Peyer's patch (tissue), 4 donors: Measurements from ENCODE around the gene IARS1. TPM values are rescaled to one million over a fixed set of nuclear protein-coding genes. Genes with fewer than 3 reads are reported as not detected.

Experiments used
- DNase-seq, 3 donors: peaks; one replicate each; pipeline ENCODE4 v3.0.0-alpha.2; 2017 to 2019
- H3K27ac ChIP-seq, 4 donors: fragments of 200-600 bp; sonication (generic); one replicate each; pipeline ENCODE4 v1.5.1; 2016 to 2019
- H3K27me3 ChIP-seq, 2 donors: fragments of 200-600 bp; sonication (generic); one replicate each; pipeline ENCODE4 v1.5.1; 2019
- H3K36me3 ChIP-seq, 3 donors: fragments of 200-600 bp; sonication (generic); one replicate each; pipeline ENCODE4 v1.5.1; 2016 to 2019
- H3K4me1 ChIP-seq, 4 donors: fragments of 200-600 bp; sonication (generic); one replicate each; pipeline ENCODE4 v1.5.1; 2016 to 2019
- H3K4me3 ChIP-seq, 4 donors: fragments of 200-600 bp; sonication (generic); 1 replicate in 3 of 4; 2 replicates in 1 of 4; pipeline ENCODE4 v1.5.1; 2016 to 2019; ENCODE audit warnings: mild to moderate bottlenecking in 1 of 4
- H3K9me3 ChIP-seq, 4 donors: fragments of 200-600 bp; sonication (generic); one replicate each; pipeline ENCODE4 v1.5.1; 2016 to 2019; ENCODE audit warnings: mild to moderate bottlenecking in 1 of 4
- CTCF ChIP-seq, 6 experiments: fragments of 450-650 bp in 4 of 6; fragments of 200-600 bp in 2 of 6; sonication (generic) in 1 of 6; IDR thresholded peaks; one replicate each; pipeline ENCODE4 v1.5.1; 2017 to 2019; ENCODE audit warnings: antibody characterized with exemption in 6 of 6, mild to moderate bottlenecking in 3 of 6, moderate library complexity in 1 of 6
- POLR2A ChIP-seq, 2 donors: fragments of 450-650 bp; IDR thresholded peaks; one replicate each; pipeline ENCODE4 v1.5.1; 2017; ENCODE audit warnings: antibody characterized with exemption in 2 of 2, mild to moderate bottlenecking in 2 of 2, moderate library complexity in 2 of 2
- total RNA-seq, 4 donors: library from RNA; depleted of rRNA; stranded (reverse); fragments of >200 nt; gene quantifications; one replicate each; pipeline ENCODE4 v1.1.0, GENCODE V29; 2016

Gene IARS1
- total RNA-seq, 4 donors from 2014 or later = 34.2 to 164 (median 44.9) TPM

GRCh38 chr9:92328225-92328624, 34.7 kb upstream of the IARS1 start:
- TF ChIP-seq CTCF (IDR thresholded peaks at IDR 0.05) (peak in 2 of 6 experiments; percentile 17 to 21), POLR2A (IDR thresholded peaks at IDR 0.05) (no peak)
- Histone ChIP-seq H3K27ac (no peak overlapping the region), H3K36me3 (no peaks in the 10 kb centered on the region), H3K4me1 (peaks cover 0 to 20% (median 12%) of the 10 kb centered on the region in 4 donors), H3K9me3 (no peaks in the 10 kb centered on the region), H3K4me3 (no peak overlapping the region), H3K27me3 (no peaks in the 10 kb centered on the region)
- DNase-seq = no peak

GRCh38 chr9:92327283-92327850, 33.9 kb upstream of the IARS1 start:
- peaks cover 0 to 20% (median 12%) of the 10 kb centered on the region in 4 donors for H3K4me1 ChIP-seq
- H3K4me3 ChIP-seq = no peak overlapping the region
- H3K36me3 ChIP-seq = peaks cover 0 to 8% (median 0%) of the 10 kb centered on the region in 3 donors
- no peak for TF ChIP-seq POLR2A (IDR thresholded peaks at IDR 0.05)
- H3K9me3 ChIP-seq = no peaks in the 10 kb centered on the region
- no peak for DNase-seq
- no peak overlapping the region for H3K27ac ChIP-seq
- H3K27me3 ChIP-seq = no peaks in the 10 kb centered on the region

- Histone ChIP-seq H3K27ac (peak overlapping the region; percentile 89 to 96 (median 93)), H3K4me1 (peaks cover 0 to 20% (median 12%) of the 10 kb centered on the region in 4 donors), H3K27me3 (no peaks in the 10 kb centered on the region), H3K36me3 (peaks cover 0 to 21% (median 0%) of the 10 kb centered on the region in 3 donors), H3K4me3 (peak overlapping the region; percentile 68 to 84 (median 81)), H3K9me3 (no peaks in the 10 kb centered on the region)
- no peak for DNase-seq
- no peak for TF ChIP-seq POLR2A (IDR thresholded peaks at IDR 0.05)
- TF ChIP-seq CTCF (IDR thresholded peaks at IDR 0.05) = no peak
Observed at GRCh38 chr9:92325991-92326500, 32.5 kb upstream of the IARS1 start.

- TF ChIP-seq CTCF (IDR thresholded peaks at IDR 0.05) (no peak), POLR2A (IDR thresholded peaks at IDR 0.05) (peak in 1 of 2 donors; percentile 31)
- peak; percentile 86 to 93 (median 91) for DNase-seq
Observed at GRCh38 chr9:92325269-92325990, 31.9 kb upstream of the IARS1 start, which contains the start of the genes CENPP and NOL8. Gene CENPP (plus strand): TSS chr9:92325953. Gene NOL8 (minus strand): TSS chr9:92325350. CDS start chr9:92324161, 1,189 bp downstream.

GRCh38 chr9:92324889-92325268, 31.4 kb upstream of the IARS1 start:
- H3K27ac ChIP-seq = peak overlapping the region; percentile 89 to 96 (median 93)
- no peaks in the 10 kb centered on the region for H3K9me3 ChIP-seq
- H3K4me3 ChIP-seq = peak overlapping the region; percentile 68 to 84 (median 81)
- peaks cover 0 to 28% (median 0%) of the 10 kb centered on the region in 3 donors for H3K36me3 ChIP-seq
- no peak for DNase-seq
- H3K4me1 ChIP-seq = peaks cover 0 to 20% (median 12%) of the 10 kb centered on the region in 4 donors
- TF ChIP-seq POLR2A (IDR thresholded peaks at IDR 0.05) (no peak), CTCF (IDR thresholded peaks at IDR 0.05) (no peak)
- no peaks in the 10 kb centered on the region for H3K27me3 ChIP-seq

More at GRCh38 chr9:92325269-92325990, 31.9 kb upstream of the IARS1 start, which contains the start of the genes CENPP and NOL8:
- Histone ChIP-seq H3K36me3 (peaks cover 0 to 23% (median 0%) of the 10 kb centered on the region in 3 donors), H3K4me3 (peak within 1 kb of the TSS; percentile 68 to 84 (median 81)), H3K27ac (peak within 1 kb of the TSS; percentile 89 to 96 (median 93)), H3K4me1 (peaks cover 0 to 20% (median 12%) of the 10 kb centered on the region in 4 donors), H3K9me3 (no peaks in the 10 kb centered on the region), H3K27me3 (no peaks in the 10 kb centered on the region)
